HG03139 (cell line): Measurements from ENCODE around the gene SMG6.
"Not testable (repeated sequence)": the region's sequence is repeated elsewhere in the genome, so short reads cannot be mapped to it uniquely, and the experiment has no call there.

Experiments
- ATAC-seq: cut with Tn5 transposase; IDR thresholded peaks from one replicate; pipeline ENCODE4 v1.9.1; 2021; ENCODE audit not compliant: unreplicated experiment

SMG6 gene

GRCh38 chr17:2016494-2016893 is 287.1 kb downstream of the SMG6 start:
- no peak for ATAC-seq

GRCh38 chr17:2015314-2015713 is 288.3 kb downstream of the SMG6 start:
- ATAC-seq = no peak

GRCh38 chr17:2013994-2014317 is 289.6 kb downstream of the SMG6 start:
- ATAC-seq = no peak

GRCh38 chr17:2013220-2013993 is 290.2 kb downstream of the SMG6 start:
- ATAC-seq = not testable (repeated sequence)

- ATAC-seq = no peak
These were observed 291.1 kb downstream of the SMG6 start for GRCh38 chr17:2012499-2012898.

GRCh38 chr17:2011411-2012371 is 291.9 kb downstream of the SMG6 start:
- ATAC-seq = no peak
